NCI-H1105 treated with DMSO at 0.1 percent for 48 hours (cell line): Measurements from ENCODE around the gene TEC.
"Not testable (repeated sequence)": the region's sequence is repeated elsewhere in the genome, so short reads cannot be mapped to it uniquely, and the experiment has no call there.

Source experiments
- DNase-seq: peaks from one replicate; lab custom pipeline; 2025; lab: John Stamatoyannopoulos, UW

The TEC gene

DNA sequence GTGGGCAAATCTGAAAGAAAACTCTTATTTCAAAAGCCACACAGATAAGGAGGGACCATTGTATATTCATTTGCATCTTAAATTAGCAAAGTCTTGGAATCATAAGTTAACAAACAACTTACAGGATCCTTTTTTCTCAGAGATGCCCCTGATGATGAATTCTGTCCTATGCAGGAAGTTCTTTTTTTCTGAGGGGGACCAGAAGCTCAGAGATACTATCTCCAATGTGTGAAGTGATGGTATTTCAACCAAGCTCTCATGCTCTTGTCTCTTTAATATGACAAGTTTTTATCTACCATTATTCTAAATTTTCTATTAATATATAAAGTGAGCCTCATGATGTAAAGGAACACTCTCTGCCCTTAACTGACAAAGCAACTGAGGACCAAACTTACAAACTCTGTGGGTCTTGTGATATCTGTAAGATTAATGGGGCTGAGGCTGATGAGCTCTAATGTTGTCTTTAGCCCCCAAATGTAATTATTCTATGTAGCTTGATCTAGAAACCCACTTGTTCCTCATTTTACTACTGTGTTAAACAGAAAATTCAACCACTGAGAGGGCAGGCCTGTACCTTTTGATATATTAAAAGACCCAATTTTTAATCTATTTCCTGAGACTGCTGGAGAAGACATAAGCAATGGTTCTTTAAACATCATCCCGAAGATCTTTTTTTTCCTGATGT, 27.0 kb downstream of the TEC start:
- DNase-seq = no peak

DNA sequence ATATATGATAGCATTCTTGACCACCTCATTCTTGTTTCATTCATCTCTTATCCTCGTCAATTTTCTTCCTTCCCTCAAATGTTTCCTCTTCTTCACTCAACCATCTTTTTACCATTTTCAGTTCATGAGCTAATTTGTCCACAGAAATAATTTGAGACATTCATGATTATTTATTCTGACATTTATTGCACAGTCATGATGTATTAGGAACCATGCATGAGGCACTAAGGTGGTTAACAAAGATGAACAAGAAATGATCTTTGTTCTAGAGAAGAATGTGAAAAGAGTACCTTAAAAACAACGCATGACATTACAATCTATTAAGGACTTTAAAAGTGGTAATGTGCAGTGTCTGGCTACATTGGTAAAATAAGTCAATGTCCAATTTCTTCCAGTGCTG, 27.9 kb downstream of the TEC start:
- no peak for DNase-seq

DNA sequence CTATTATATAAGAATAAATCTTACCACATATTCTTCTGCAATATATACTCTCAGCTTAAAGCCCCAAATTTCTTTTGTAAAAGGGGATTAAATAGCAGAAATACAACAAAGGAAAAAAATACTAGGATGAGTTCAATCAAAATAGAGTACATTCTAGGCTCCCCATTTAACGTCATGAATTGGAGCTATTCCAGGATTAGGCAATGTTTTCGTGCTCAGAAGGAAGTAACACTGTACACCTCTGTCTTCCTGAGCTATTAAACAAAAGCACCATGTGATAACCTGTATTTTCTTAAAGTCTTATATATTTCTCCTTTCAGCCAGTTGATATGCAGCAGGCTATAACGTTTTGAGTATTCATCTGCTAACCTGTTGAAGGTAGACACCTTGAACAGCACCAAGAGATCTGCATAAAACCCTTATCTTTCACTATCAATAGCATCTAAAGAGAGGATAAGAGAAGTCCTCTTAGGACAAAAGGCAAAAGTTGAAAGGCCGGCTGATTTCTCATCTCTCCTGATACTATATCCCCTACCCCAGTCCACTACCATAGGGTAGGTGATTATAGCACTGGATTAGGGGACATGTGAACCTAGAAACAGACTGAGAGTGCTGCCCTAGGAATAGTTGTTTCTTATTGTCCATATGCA, 31.5 kb downstream of the TEC start:
- no peak for DNase-seq

DNA sequence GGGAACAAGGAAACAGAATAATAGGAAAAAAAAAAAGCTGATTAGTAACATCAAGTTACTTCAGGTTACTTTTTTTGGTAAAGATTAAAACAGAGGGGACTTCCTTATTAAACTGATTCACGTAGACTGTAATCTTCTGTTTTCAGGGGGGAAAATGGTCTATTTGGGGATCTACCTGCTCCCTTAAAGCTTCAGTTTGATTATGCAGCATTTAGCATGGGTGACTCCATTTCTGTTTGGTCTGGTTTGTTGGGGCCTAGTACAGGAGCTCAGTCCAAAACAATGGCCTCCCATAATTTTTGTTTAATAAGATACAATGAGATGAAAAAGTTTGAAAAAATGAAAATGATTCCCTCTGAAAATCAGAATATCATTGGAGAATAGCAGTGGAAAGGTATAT, 34.6 kb downstream of the TEC start:
- no peak for DNase-seq

DNA sequence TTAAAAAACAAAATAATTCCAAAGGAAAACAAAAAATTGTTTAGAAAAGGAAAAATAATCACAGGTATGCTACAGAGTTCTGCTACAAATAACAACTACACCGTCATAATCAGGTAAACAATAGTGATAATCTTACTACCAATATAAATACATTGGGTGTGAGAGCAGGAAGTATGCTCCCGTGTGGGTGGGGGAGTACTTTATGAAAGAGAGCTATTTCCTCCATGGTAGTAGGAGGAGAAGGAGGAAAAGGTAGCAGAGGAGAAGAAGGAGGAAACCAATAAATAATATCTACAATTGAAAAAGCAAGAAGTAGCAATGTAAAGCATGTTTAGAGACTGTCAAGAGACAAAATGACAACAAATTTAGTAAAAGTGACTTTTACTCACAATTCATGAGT, 35.1 kb downstream of the TEC start:
- no peak for DNase-seq

DNA sequence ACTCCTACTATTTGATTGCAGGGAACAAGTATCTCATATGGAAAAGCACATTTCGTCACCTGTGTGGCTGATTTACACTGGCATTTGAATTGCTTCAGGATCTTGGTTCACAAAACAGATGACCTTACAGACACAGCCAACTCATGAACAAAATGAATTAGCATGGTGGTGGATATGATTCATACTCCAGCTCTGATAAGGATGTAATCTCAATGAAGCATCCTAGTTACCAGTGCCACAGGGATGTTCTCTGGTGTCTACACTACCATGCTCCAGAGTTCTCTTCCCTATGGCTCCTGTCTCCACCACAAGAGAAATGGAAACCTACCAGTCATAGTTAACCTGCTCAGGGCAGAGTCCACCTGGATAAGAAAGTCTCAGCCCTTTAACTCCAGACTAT, 40.7 kb downstream of the TEC start:
- no peak for DNase-seq

DNA sequence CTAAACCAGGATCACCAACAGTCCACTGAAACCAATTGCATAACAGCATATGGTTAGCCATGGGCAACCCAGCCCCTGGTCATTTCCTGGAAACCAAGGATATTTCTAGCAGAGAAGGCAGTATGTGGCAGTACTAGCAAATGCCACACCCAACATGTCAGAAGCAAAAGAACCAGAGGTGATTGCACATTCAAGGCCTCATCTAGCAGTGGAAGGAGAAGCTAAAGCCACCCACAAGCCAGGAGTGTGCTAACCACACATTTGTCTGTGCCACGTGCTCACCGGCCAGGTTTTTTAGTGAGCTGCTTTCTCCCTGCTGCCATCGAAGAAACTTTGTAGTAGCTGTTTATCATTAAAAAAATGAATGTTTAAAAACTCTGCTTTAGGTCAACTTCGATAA, 42.0 kb downstream of the TEC start:
- no peak for DNase-seq

DNA sequence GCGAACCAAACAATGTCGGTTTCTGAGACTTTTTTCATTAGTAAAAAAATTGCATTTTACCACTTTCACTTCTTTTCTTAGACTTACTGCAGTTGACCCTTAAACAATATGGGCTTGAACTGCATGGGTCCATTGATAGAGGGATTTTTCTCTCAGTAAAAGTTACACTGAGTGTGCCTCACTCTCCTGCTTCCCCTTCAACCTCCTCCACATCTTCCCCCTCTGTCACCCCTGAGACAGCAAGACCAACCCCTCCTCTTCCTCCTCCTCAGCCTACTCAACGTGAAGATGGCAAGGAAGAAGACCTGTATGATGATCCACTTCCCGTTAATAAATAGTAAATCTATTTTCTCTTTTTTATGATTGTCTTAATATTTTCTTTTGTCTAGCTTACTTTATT, 43.4 kb downstream of the TEC start:
- no peak for DNase-seq

DNA sequence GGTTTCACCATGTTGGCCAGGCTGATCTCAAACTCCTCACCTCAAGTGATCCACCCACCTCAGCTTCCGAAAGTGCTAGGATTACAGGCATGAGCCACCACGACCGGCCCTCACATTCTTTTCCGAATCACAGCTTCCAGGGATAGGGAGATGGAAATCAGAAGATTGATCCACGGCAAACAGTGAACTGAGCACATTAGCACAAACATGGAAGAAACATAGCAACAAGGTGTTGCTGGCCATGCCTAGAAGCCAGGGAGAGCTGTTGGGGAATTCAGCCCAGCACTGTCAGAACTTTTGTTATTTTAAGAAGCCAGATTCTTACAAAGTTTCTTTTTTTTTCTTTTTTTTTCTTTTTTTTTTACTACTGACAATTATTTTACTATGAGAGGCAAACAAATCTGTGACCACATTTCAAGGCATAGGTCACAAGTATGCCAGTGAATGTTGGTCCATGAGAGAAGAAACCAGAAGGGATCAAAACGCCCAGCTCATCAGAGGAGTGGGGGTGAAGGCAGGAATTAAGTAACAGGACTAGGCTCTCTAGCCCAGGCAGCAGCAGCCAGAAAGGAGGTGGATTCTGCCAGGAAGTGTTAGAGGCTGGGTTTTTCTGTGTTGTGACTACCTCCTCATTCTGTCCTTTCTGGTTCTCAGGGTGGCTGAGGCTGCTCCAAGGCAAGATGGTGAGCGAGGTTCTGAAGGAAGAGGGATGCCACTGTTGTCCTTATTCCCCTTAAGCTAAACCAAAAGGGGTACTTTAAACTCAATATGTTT, 44.1 kb downstream of the TEC start:
- DNase-seq = no peak

DNA sequence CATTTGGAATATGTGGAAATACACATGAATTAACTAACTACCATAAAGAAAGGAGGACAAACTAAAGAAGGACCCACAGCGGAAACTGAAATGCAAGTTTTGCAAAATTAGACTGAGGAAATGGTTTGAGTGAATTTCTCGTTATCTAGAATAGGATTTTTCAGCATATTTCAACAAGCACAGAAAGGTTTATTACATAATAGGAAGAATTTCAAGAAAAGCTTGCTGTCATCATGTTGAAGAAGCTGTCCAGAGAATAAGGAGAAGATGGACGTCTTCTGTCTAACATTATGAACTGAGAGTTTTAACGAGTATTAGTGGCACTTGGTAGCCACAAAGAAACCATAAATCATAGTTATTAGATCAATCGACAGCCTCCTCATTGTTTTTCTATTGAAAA, 45.0 kb downstream of the TEC start:
- DNase-seq = no peak

DNA sequence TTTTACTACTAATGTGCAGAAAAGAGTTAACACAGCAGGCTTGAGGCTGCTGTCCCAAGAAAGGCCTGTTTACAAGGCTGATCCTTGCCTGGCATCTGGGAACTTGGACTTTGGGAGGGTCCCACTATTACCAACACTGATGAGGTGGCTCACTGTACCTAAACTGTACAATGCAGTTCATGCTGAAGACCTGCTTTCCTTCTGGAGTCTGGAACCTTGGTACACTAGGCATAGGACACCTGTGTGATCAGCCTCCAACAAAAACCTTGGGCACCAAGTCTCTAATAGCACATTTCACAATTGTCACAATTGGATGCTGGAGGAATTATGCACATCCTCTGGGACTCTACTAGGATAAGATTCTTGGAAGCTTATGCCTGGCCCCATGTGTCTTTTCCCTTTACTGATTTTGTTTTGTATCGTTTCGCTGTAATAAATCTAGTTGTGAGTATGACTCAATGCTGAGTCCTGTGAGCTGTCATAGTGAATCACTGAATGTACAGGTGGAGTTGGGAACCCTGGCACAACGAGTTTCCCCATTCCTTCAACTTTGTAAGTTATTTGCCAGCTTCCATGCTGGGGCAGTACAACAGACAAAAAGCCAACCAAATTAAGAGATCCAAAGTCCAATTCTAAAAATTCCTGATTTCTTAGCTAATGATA, 45.9 kb downstream of the TEC start:
- DNase-seq = no peak

DNA sequence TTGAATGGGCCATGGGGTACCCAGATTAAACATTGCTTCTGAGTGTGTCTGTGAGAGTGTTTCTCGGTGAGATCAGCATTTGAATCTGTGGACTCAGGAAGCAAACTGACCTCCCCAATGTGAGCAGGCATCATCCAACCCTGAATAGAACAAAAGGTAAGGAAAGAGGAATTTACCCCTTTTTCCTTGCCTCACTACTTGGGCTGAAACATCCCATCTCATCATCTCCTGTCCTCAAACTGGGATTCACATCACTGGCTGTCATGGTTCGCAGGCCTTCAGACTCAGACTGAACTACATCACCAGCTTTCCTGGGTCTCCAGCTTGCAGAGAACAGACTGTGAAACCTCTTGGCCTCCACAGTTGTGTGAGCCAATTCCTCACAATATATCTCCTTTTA, 47.1 kb downstream of the TEC start:
- no peak for DNase-seq

DNA sequence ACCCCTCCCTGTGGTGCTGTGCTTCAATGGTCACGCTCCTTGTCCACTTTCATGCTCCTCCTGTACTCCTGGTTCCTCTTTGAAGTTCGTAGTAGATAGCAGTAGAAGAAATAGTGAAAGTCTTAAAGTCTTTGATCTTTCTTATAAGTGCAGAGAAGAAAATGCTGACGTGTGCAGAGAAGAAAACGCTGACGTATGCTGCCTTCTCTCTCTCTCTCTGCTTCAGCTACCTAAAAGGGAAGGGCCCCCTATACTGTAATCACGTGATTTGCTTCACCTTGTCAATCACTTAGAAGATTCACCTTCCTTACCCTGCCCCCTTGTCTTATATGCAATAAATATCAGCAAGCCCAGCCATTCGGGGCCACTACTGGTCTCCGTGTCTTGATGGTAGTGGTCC, 50.2 kb downstream of the TEC start:
- DNase-seq = not testable (repeated sequence)

DNA sequence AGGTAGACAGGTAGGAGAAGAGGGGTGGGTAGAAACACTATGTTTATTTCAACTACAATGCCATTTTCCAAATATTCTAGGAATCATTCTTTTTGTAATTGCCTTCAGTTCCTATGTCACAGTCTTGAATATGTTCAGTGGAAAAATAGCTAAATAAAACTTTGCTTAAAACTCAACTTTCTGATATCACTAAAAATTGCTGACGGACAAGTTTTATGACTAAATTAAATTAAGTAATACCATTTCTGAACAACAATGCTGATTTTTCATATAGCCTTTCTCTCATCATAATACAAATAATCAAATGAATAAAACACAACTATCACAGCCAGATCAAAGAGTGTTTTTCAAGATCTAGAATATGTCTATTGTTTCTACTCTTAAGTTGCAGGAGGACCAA, 53.1 kb downstream of the TEC start:
- no peak for DNase-seq

DNA sequence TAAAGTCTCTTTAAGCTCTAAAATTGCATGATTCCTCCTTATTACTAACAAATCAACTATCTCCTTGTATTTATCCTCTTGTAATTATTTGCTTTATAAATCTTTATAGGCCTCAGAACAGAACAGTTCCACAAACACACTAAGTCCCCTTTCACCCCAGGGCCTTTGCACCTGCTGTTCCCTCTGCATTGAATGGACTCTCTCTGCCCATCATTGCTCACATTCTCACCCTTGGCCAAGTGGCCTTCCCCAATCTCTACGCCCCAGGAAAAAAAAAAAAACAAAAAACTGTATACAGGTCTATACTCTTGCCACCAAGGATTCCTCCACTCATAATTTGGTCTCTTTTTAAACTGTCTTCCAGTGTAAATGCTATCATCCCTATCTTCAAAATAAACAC, 53.7 kb downstream of the TEC start:
- no peak for DNase-seq

DNA sequence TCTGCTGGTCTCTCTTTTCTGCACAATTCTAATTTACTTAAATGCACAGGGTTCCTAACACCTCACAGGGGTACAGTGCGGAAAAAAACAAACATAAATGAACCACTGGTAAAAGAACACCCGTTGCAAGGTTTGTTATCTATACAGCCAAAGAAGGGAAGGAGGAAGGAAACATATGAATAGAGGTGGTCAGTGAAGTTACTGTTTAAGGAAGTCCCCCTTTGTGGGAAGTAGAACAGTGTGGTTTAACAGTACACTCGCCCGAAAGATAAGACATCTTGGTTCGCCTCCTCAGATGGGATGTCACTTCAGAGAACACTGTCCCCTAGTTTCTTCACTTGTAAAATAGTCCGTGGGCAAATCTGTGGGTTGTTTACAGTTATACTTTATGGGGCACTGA, 57.5 kb downstream of the TEC start:
- DNase-seq = no peak

DNA sequence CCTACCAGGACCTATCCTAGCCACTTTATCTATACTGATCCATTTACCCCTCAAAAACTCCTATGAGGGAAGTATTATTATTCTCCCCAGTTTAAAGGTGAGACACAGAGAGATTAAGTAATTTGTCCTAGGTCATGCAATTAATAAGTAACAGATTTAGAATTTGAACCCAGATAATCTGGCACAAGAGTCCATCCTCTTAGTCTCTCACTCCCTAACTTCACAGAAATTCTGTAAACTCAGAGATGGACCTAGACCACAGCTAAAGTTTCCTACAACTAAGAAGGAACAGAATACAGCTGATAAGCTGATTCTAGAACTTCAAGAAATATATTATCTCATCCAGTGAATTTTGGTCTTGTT, 58.7 kb downstream of the TEC start:
- no peak for DNase-seq

DNA sequence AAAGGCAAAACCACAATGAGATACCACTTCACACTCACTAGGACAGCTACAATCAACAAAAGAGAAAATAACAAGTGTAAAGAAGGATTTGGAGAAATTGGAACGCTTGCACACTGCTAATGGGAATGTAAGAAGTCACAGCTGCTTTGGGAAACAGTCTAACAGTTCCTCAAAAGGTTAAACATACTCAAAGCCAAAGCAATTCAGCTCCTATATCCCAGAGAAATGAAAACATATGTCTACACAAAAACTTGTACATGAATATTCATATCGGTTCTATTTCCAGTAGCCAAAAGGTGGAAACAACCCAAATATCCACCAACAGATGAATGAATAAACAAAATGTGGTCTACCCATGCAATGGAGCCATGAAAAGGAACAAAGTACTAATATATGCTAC, 64.0 kb downstream of the TEC start:
- DNase-seq = no peak

DNA sequence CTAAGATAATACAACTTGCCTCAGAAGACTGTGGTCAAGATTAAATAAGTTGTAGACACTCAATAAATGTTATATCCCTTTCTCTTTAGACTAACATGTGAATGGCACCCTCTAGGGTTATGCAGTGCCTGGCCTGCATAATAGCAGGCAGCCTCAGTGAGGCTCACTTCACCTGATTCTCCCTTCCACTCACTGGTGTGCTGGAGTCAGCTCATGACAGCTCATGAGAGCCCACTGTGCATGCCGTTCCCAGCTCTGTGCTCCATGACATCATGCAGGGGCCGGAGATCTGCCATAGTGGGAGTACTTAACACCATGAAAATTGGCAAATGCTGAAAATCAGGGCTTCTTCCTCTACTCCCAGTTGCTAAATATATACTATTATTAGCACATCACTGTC, 64.5 kb downstream of the TEC start:
- no peak for DNase-seq

DNA sequence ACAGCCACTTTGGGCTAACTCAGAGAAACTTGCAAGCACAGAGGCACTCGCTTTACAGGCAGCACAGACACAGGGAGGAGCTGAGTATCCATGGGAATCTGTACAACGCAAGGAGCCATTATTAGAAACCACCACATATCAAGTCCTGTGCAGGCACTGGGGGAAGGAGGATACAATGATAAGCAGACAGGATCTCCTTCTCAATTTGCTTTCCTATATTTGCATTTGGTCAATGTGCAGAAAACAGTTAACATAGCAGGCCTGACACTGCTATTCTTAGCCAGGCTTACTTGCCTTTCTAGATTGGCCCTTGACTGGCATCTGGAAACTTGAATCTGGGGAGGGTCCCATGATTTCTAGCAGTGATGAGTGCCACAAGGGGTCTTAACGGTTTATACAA, 65.8 kb downstream of the TEC start:
- no peak for DNase-seq

DNA sequence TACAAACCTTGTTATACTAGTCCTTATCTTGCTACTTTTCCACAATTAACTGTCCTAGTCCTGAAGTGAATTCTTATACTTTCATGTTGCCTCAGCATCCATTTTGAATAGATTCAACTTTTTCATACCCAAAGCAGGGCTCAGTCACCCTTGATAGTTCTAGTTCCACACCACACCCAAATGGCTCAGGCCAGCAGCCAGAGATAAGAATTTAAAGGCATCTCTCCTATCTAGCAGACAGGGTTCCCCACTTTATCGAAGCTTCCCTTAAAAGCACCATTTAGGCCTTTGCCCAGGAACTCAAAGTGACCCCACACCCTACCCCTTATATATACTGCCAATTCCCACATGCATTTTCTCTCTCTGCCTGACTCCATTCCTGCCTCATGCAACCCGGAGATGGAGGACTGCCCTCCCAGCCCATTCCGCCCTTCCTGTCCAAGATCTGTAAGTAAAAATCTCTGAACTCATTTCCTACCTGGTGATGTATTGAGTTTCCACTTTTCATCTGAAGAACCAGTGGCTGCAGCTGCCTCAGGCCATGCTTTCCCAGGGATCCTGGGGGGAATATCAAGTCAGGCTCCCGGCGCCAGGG, 71.9 kb downstream of the TEC start:
- no peak for DNase-seq

DNA sequence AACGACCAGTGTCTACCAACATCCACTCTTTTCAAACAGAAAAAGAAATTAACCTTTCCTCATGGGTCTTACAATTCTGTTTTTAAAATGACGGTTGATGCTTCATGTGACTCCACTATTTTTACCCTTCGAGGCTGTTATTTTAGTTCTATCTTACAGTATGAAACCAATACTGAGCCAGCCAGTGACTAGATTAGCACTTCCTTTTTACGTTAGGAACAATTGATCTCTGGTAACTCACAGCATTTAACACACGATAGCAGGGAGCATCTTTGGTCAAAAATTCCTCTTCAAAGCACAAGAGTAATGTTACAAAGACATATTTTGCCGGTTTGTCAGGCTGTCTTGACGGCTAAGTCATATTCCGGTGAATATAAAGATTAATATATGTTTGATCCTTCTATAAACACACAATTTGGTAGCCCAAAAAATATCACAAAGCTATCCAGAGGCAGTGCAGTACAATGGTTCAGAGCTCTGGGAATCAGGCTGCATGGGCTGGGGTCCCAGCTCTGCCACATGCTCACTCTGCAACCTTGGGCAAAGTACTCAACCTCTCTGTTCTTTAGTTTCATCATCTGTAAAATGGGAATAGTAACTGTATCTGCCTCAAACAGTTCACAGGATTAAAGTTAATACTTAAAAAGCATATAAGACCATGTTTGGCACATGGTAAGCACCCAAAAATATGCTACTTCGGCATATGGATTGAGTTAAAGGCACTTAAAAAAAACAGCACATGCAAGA, 72.7 kb downstream of the TEC start:
- no peak for DNase-seq
